ENCODE data around the gene ANOS1. TPM values are rescaled to one million over a fixed set of nuclear protein-coding genes. Genes with fewer than 3 reads are reported as not detected.

Gene ANOS1
- total RNA-seq, 4 donors from 2014 or later: 1.3 to 5.7 (median 3.5) TPM

DNA sequence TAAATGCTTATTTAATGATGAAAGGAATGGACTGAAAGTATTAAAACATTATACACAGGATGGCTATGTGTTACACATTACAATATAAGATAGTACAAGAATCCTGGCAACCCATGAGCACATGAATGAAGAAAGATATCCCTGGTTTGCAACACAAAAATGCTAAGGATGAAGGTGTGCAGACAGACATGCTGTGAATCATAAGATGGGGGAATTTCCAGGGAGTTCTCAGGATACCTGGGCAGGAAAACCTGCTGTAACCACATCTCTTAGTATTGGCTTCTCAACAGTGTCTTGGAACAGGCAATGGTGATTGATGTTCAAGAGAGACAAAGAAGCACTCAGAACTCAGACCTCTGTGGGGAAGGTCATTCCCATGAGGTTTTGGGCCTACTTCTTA, 23.9 kb upstream of the ANOS1 start:
- H3K4me1 ChIP-seq: no peaks in the 10 kb centered on the region
- TF ChIP-seq, protein P1, sequence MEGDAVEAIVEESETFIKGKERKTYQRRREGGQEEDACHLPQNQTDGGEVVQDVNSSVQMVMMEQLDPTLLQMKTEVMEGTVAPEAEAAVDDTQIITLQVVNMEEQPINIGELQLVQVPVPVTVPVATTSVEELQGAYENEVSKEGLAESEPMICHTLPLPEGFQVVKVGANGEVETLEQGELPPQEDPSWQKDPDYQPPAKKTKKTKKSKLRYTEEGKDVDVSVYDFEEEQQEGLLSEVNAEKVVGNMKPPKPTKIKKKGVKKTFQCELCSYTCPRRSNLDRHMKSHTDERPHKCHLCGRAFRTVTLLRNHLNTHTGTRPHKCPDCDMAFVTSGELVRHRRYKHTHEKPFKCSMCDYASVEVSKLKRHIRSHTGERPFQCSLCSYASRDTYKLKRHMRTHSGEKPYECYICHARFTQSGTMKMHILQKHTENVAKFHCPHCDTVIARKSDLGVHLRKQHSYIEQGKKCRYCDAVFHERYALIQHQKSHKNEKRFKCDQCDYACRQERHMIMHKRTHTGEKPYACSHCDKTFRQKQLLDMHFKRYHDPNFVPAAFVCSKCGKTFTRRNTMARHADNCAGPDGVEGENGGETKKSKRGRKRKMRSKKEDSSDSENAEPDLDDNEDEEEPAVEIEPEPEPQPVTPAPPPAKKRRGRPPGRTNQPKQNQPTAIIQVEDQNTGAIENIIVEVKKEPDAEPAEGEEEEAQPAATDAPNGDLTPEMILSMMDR (IDR thresholded peaks at IDR 0.05): no peak
- TF ChIP-seq POLR2AphosphoS5 (IDR thresholded peaks at IDR 0.05) (no peak), EP300 (IDR thresholded peaks at IDR 0.05) (no peak), POLR2A (IDR thresholded peaks at IDR 0.05) (no peak)
- H3K9me3 ChIP-seq: no peaks in the 10 kb centered on the region
- no peak overlapping the region for H3K27ac ChIP-seq
- ATAC-seq: no peak
- no peaks in the 10 kb centered on the region for H3K36me3 ChIP-seq
- H3K4me3 ChIP-seq: no peak overlapping the region
- no peaks in the 10 kb centered on the region for H3K27me3 ChIP-seq

DNA sequence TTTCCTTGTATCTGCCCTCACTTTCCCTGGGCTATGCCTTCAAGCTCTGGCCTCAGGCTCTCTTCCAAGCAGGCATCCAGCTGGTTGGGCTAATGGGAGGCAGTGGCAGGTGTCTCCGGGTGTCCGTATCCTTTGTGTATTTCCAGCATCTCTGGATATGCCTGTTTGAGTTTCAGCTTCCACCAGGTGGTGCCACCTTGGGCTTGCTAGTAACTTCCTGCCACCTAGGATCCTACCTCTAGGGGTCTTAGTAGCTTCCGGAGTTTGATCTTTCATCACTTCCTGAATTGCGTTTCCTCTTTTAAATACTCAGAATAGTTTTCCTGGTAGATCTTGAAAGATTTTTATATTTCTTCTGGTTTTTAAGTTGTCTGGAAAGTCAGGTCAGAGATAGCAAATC, 23.2 kb upstream of the ANOS1 start:
- 100% methylated on average over 1 of the region's 4 CpGs; no CpG with 5 or more reads in 1 of the 2 donors for WGBS, 2 donors (ENCODE audit: low coverage in 1 of 2)
- Histone ChIP-seq H3K4me3 (no peak overlapping the region), H3K27ac (no peak overlapping the region), H3K36me3 (no peaks in the 10 kb centered on the region), H3K4me1 (no peaks in the 10 kb centered on the region), H3K27me3 (no peaks in the 10 kb centered on the region), H3K9me3 (no peaks in the 10 kb centered on the region)
- TF ChIP-seq POLR2AphosphoS5 (IDR thresholded peaks at IDR 0.05): no peak
- TF ChIP-seq POLR2A (IDR thresholded peaks at IDR 0.05): no peak
- TF ChIP-seq, protein P1 (IDR thresholded peaks at IDR 0.05): no peak
- TF ChIP-seq EP300 (IDR thresholded peaks at IDR 0.05): no peak
- no peak for ATAC-seq

DNA sequence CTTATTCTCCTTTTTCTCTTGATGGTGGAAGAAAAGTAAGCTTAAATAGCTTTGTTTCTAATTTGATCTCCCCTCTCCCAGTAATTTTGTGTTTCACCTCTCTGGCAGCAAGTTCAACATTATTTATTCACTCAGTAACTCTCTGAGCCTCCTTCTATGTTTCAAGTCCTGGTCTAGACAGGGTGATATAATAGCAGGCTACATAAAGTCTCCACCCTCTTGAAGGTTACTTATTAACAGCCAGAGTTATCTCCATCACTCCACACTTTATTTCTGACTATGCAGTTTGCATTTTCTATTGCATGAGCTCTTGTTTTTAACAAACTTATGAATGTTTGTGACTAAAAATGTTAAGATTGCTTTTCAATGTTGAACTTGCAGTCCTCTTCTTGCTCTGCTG, 17.8 kb upstream of the ANOS1 start:
- ATAC-seq: no peak
- Histone ChIP-seq H3K27ac (no peak overlapping the region), H3K4me1 (no peaks in the 10 kb centered on the region), H3K9me3 (no peaks in the 10 kb centered on the region), H3K27me3 (no peaks in the 10 kb centered on the region), H3K4me3 (no peak overlapping the region), H3K36me3 (no peaks in the 10 kb centered on the region)
- TF ChIP-seq POLR2A (IDR thresholded peaks at IDR 0.05): no peak
- no peak for TF ChIP-seq EP300 (IDR thresholded peaks at IDR 0.05)

DNA sequence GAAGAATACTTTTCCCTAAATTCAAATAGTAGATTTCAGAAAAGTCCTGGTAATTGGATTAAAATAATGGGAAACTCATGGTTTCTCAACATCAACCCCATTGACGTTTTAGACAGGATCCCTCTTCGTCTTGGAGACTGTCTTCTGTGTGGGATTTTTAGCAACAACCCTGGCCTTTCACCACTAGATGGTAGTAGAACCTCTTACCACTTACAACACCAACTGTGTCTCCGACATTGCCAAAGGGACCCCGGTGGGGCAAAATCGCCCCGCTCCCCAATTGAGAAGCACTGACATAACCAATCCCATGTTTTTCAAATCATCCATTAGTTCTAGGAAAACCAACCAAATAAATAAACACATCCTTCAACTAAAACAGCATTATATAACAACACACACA, 16.9 kb upstream of the ANOS1 start:
- WGBS, 2 donors (ENCODE audit: low coverage in 1 of 2): 10% methylated on average over 6 of the region's 6 CpGs; no CpG with 5 or more reads in 1 of the 2 donors
- no peaks in the 10 kb centered on the region for H3K27me3 ChIP-seq

DNA sequence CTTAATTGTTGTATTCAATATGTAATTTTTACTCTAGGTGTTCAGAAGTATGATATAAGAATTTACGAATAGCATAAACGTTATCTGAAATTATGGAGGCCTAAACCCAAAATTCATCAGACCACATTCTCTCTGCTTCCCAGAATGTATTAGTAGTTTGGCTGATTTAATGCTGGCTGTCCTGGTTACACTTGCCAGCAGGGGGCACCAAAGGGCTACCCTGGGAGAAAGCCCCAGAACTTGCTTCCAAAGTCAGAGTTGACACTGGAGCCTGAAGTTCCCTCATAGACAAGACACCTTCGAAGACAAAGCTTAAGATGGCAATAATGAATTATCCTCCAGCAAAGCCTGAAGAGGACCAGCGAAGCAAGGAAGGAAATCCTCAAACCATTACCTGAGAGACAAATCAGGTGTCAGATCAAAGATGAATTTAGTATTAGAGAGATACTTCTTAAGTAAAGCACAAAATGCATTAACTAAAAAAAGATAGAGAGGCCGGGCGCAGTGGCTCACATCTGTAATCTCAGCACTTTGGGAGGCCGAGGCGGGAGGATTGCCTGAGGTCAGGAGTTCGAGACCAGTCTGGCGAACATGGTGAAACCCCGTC, 11.3 kb upstream of the ANOS1 start:
- H3K36me3 ChIP-seq: no peaks in the 10 kb centered on the region
- no peaks in the 10 kb centered on the region for H3K27me3 ChIP-seq
- H3K4me1 ChIP-seq: no peaks in the 10 kb centered on the region
- H3K4me3 ChIP-seq: no peak overlapping the region
- TF ChIP-seq POLR2AphosphoS5 (IDR thresholded peaks at IDR 0.05): no peak
- TF ChIP-seq, protein P1 (IDR thresholded peaks at IDR 0.05): peak; percentile 31 to 69 (median 40)
- WGBS, 2 donors (ENCODE audit: low coverage in 1 of 2): 60 to 67% methylated on average over 3 to 4 of the region's 11 CpGs
- no peak overlapping the region for H3K27ac ChIP-seq
- H3K9me3 ChIP-seq: no peaks in the 10 kb centered on the region
- ATAC-seq: no peak

More for the DNA sequence above, 16.9 kb upstream of the ANOS1 start:
- no peaks in the 10 kb centered on the region for H3K36me3 ChIP-seq
- H3K4me1 ChIP-seq: no peaks in the 10 kb centered on the region
- no peak for TF ChIP-seq EP300 (IDR thresholded peaks at IDR 0.05)
- TF ChIP-seq, protein P1 (IDR thresholded peaks at IDR 0.05): peak in 3 of 4 experiments; percentile 24 to 58 (median 26)
- no peak for ATAC-seq
- no peak overlapping the region for H3K4me3 ChIP-seq
- no peaks in the 10 kb centered on the region for H3K9me3 ChIP-seq
- H3K27ac ChIP-seq: no peak overlapping the region
